ENCODE results near the gene SLX4IP.

GRCh38 chr20:10481676-10482075 is 46.6 kb downstream of the SLX4IP start:
- no peak for TF ChIP-seq CTCF (conservative IDR thresholded peaks at IDR 0.05; ENCODE audit: low read depth, low read length)
- no peak for TF ChIP-seq EZH2 (IDR thresholded peaks at IDR 0.05; ENCODE audit: low read length, unreplicated experiment)
- no peak for TF ChIP-seq EZH2phosphoT487 (IDR thresholded peaks at IDR 0.05; ENCODE audit: borderline replicate concordance, low read length)

Data from PC-3 (cell line).